Esophagus muscularis mucosa (tissue), 3 donors: ENCODE measurements around the gene LTB4R.
"Not testable (repeated sequence)": the region's sequence is repeated elsewhere in the genome, so short reads cannot be mapped to it uniquely, and the experiment has no call there.

Experiments
- CTCF ChIP-seq, 3 experiments: fragments of 200-600 bp in 2 of 3; fragments of 450-650 bp in 1 of 3; sonication (generic) in 2 of 3; IDR thresholded peaks; one replicate each; pipeline ENCODE4 v1.5.1; 2017 to 2019; ENCODE audit warnings: antibody characterized with exemption in 3 of 3, mild to moderate bottlenecking in 2 of 3, moderate library complexity in 1 of 3
- POLR2A ChIP-seq: fragments of 450-650 bp; IDR thresholded peaks from one replicate; pipeline ENCODE4 v1.6.1; 2017; ENCODE audit warnings: antibody characterized with exemption, moderate library complexity, mild to moderate bottlenecking, low read depth
- POLR2AphosphoS5 ChIP-seq, 2 donors: sonication (generic); formaldehyde crosslinking; IDR thresholded peaks; one replicate each; pipeline ENCODE4 v1.6.1; 2017; ENCODE audit warnings: antibody characterized with exemption in 2 of 2

- TF ChIP-seq POLR2A; POLR2AphosphoS5 (IDR thresholded peaks at IDR 0.05): not testable (repeated sequence)
- TF ChIP-seq CTCF (IDR thresholded peaks at IDR 0.05) = peak; percentile 58 to 81 (median 66)
These were observed 16.6 kb downstream of the LTB4R start for GRCh38 chr14:24327914-24328313.
